SK-N-SH (cell line): Measurements from ENCODE around the gene OR56A5. TPM values are rescaled to one million over a fixed set of nuclear protein-coding genes. Genes with fewer than 3 reads are reported as not detected.

Experiments
- CTCF ChIA-PET: fragments of 300-600, 350-600 bp; formaldehyde crosslinking; extraction: SDS; loops from one replicate; lab custom pipeline; 2021; lab: Yijun Ruan, JAX
- POLR2A ChIA-PET: fragments of 350-600 bp; sonication (Branson Sonifier 250); formaldehyde crosslinking; extraction: SDS; loops from one replicate; lab custom pipeline; 2020; ENCODE audit warnings: antibody characterized with exemption, inconsistent platforms; lab: Yijun Ruan, JAX
- DNase-seq: peaks from one replicate; pipeline ENCODE4 v3.0.0; 2012
- H2AFZ ChIP-seq: fragments of 200-600 bp; sonication (generic); 2 replicates; pipeline ENCODE4 v1.8.1; 2016; ENCODE audit warnings: antibody characterized with exemption, mild to moderate bottlenecking, low read depth
- H3F3A ChIP-seq: fragments of 200-600 bp; sonication (generic); replicated peaks from 2 replicates; pipeline ENCODE3; 2016; ENCODE audit warnings: antibody characterized with exemption, mild to moderate bottlenecking; ENCODE audit not compliant: insufficient read depth
- H3K27ac ChIP-seq, 2 experiments: fragments of 200-500 bp in 1 of 2; fragments of 200-600 bp in 1 of 2; sonication (Bioruptor generic) in 1 of 2; sonication (generic), shearing (Covaris generic) in 1 of 2; 2 replicates each; pipeline versions ENCODE4 v1.5.1 to v1.6.1; 2014 to 2016; ENCODE audit warnings: low read depth in 2 of 2, inconsistent platforms in 1 of 2, low read length in 1 of 2, mild to moderate bottlenecking in 1 of 2, mixed read lengths in 1 of 2
- H3K27me3 ChIP-seq: fragments of 200-600 bp; sonication (generic), shearing (Covaris generic); 2 replicates; pipeline ENCODE4 v1.6.1; 2016; ENCODE audit warnings: mixed run types; ENCODE audit not compliant: insufficient read depth
- H3K36me3 ChIP-seq, 2 experiments: fragments of 200-500 bp in 1 of 2; fragments of 200-600 bp in 1 of 2; sonication (Bioruptor generic) in 1 of 2; sonication (generic) in 1 of 2; replicated peaks in 1 of 2; 2 replicates each; pipeline versions ENCODE3 to v1.5.1; 2014 to 2016; ENCODE audit warnings: low read length in 1 of 2, mild to moderate bottlenecking in 1 of 2; ENCODE audit not compliant: insufficient read depth in 2 of 2, control insufficient read depth in 1 of 2
- H3K4me1 ChIP-seq, 2 experiments: fragments of 200-500 bp in 1 of 2; fragments of 200-600 bp in 1 of 2; sonication (Bioruptor generic) in 1 of 2; sonication (generic), shearing (Covaris generic) in 1 of 2; 2 replicates each; pipeline versions ENCODE4 v1.5.1 to v1.6.1; 2014 to 2016; ENCODE audit warnings: low read depth in 1 of 2, low read length in 1 of 2, mixed run types in 1 of 2; ENCODE audit not compliant: insufficient read depth in 2 of 2, control insufficient read depth in 1 of 2
- H3K4me2 ChIP-seq: fragments of 200-600 bp; sonication (generic), shearing (Covaris generic); 2 replicates; pipeline ENCODE4 v1.6.1; 2017; ENCODE audit warnings: mixed run types
- H3K4me3 ChIP-seq, 2 experiments: fragments of 200-500 bp in 1 of 2; fragments of 200-600 bp in 1 of 2; sonication (Bioruptor generic) in 1 of 2; sonication (generic), shearing (Covaris generic) in 1 of 2; 2 replicates each; pipeline versions ENCODE4 v1.5.1 to v1.8.1; 2014 to 2016; ENCODE audit warnings: low read depth in 2 of 2, inconsistent platforms in 1 of 2, low read length in 1 of 2, mild to moderate bottlenecking in 1 of 2, mixed read lengths in 1 of 2, moderate library complexity in 1 of 2
- H3K79me2 ChIP-seq: fragments of 200-600 bp; sonication (generic); 2 replicates; pipeline ENCODE4 v1.8.1; 2017; ENCODE audit warnings: mild to moderate bottlenecking; ENCODE audit not compliant: insufficient read depth
- H3K9ac ChIP-seq: fragments of 200-600 bp; sonication (generic); 2 replicates; pipeline ENCODE4 v1.6.1; 2017; ENCODE audit warnings: mixed run types
- H3K9me2 ChIP-seq: fragments of 200-600 bp; sonication (generic); 2 replicates; pipeline ENCODE4 v1.6.1; 2017; ENCODE audit warnings: mixed run types
- H3K9me3 ChIP-seq: fragments of 200-600 bp; sonication (generic); 2 replicates; pipeline ENCODE4 v1.6.1; 2017; ENCODE audit warnings: mixed run types, mild to moderate bottlenecking, moderate library complexity
- H4K20me1 ChIP-seq: fragments of 200-600 bp; sonication (generic); 2 replicates; pipeline ENCODE4 v1.6.1; 2017; ENCODE audit warnings: mild to moderate bottlenecking, mixed run types; ENCODE audit not compliant: insufficient read depth
- ELF1 ChIP-seq: IDR thresholded peaks from 2 replicates; pipeline ENCODE4 v1.4.0; 2012
- EZH2phosphoT487 ChIP-seq: fragments of 200-600 bp; sonication (generic); IDR thresholded peaks from 2 replicates; pipeline ENCODE4 v1.6.1; 2017; ENCODE audit warnings: low read depth, mixed run types, mild to moderate bottlenecking, antibody characterized with exemption, moderate library complexity, borderline replicate concordance
- FOSL2 ChIP-seq: IDR thresholded peaks from 2 replicates; pipeline ENCODE4 v1.4.0; 2012; ENCODE audit warnings: low read depth, mild to moderate bottlenecking, moderate library complexity, borderline replicate concordance
- FOXJ3 ChIP-seq: sonication (generic); formaldehyde crosslinking; IDR thresholded peaks from 2 replicates; pipeline ENCODE4 v1.5.1; 2020; ENCODE audit warnings: mild to moderate bottlenecking, missing genetic modification reagents
- FOXM1 ChIP-seq: IDR thresholded peaks from 2 replicates; pipeline ENCODE4 v1.4.0; 2012; ENCODE audit warnings: low read depth, mild to moderate bottlenecking
- GATA2 ChIP-seq: sonication (generic); formaldehyde crosslinking; IDR thresholded peaks from 2 replicates; pipeline ENCODE4 v1.5.0; 2020; ENCODE audit warnings: mild to moderate bottlenecking, missing genetic modification reagents
- MEF2A ChIP-seq: IDR thresholded peaks from 2 replicates; pipeline ENCODE4 v1.4.0; 2012; ENCODE audit warnings: low read depth, borderline replicate concordance
- MXI1 ChIP-seq: IDR thresholded peaks from 2 replicates; pipeline ENCODE4 v1.6.1; 2012; ENCODE audit warnings: mild to moderate bottlenecking, low read depth, low read length, improper control_type of control experiment
- NFIC ChIP-seq: IDR thresholded peaks from 2 replicates; pipeline ENCODE4 v1.4.0; 2012; ENCODE audit warnings: borderline replicate concordance
- POLR2AphosphoS5 ChIP-seq: IDR thresholded peaks from 2 replicates; pipeline ENCODE4 v1.6.1; 2012; ENCODE audit warnings: low read depth, low read length
- RAD21 ChIP-seq: IDR thresholded peaks from 2 replicates; pipeline ENCODE4 v1.6.1; 2012; ENCODE audit warnings: mild to moderate bottlenecking, low read length
- RFX5 ChIP-seq: IDR thresholded peaks from 2 replicates; pipeline ENCODE4 v1.6.1; 2012; ENCODE audit warnings: mild to moderate bottlenecking, improper control_type of control experiment, low read length
- RXRA ChIP-seq: IDR thresholded peaks from 2 replicates; pipeline ENCODE4 v1.4.0; 2012; ENCODE audit warnings: low read depth, mild to moderate bottlenecking, borderline replicate concordance
- SIN3A ChIP-seq: IDR thresholded peaks from 2 replicates; pipeline ENCODE4 v1.6.1; 2012; ENCODE audit warnings: low read depth, mild to moderate bottlenecking, low read length, moderate library complexity, borderline replicate concordance
- SMC3 ChIP-seq: IDR thresholded peaks from 2 replicates; pipeline ENCODE4 v1.6.1; 2012; ENCODE audit warnings: low read depth, low read length, improper control_type of control experiment
- TEAD4 ChIP-seq: IDR thresholded peaks from 2 replicates; pipeline ENCODE4 v1.4.0; 2012; ENCODE audit warnings: mild to moderate bottlenecking, borderline replicate concordance; ENCODE audit not compliant: insufficient read depth
- WGBS: methylation state at CpG from one replicate; pipeline ENCODE4 v1.1.6; 2017; ENCODE audit warnings: low lambda C conversion rate; 5-methylcytosine and 5-hydroxymethylcytosine counted together
- polyA plus RNA-seq, 3 experiments: library from polyadenylated mRNA; depleted of rRNA; stranded (reverse); fragments of >200 nt; gene quantifications; 2 replicates each; pipeline ENCODE4 v1.2.3, GENCODE V29; 2012
- TF ChIP-seq, protein P1 (sequence below): fragments of 150-350 bp; IDR thresholded peaks from 2 replicates; pipeline ENCODE4 v1.6.1; 2016; ENCODE audit warnings: mild to moderate bottlenecking, low read depth, low read length
- TF ChIP-seq, protein P2 (sequence below): IDR thresholded peaks from 2 replicates; pipeline ENCODE4; 2012
- TF ChIP-seq, protein P3 (sequence below): IDR thresholded peaks from 2 replicates; pipeline ENCODE4 v1.4.0; 2012; ENCODE audit warnings: low read depth

The OR56A5 gene
- polyA plus RNA-seq, 1 of the 3 experiments (the other 2 are of a cell fraction) = not detected

DNA sequence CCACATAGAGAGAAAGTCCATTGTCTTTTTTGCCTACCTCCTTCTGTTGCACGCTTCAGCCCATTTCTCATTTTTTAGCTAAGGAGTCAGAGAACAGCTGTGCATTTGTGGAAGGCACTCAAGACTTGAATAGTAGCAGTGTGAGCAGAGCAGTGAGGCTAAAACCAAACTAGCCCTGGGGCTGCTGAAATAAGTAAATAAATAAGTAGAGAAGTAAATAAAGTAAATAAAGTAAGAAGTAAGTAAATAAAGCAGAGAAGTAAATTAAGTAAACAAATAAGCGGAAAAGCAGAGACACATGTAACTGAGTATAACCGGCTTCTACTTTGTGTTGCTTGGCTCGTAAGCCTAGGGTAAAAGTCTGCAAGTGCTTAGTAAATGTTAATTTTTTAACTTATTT is 20.9 kb upstream of the OR56A5 start:
- Histone ChIP-seq H4K20me1 (no peaks in the 10 kb centered on the region), H3K79me2 (no peaks in the 10 kb centered on the region), H3K27me3 (no peaks in the 10 kb centered on the region), H3F3A (no peaks in the 10 kb centered on the region)
- WGBS = 12% methylated on average over 4 of the region's 4 CpGs
- TF ChIP-seq FOSL2 (no peak), ELF1 (no peak), RAD21 (no peak), TEAD4 (no peak), MXI1 (no peak), FOXM1 (no peak)
- TF ChIP-seq, protein P1, sequence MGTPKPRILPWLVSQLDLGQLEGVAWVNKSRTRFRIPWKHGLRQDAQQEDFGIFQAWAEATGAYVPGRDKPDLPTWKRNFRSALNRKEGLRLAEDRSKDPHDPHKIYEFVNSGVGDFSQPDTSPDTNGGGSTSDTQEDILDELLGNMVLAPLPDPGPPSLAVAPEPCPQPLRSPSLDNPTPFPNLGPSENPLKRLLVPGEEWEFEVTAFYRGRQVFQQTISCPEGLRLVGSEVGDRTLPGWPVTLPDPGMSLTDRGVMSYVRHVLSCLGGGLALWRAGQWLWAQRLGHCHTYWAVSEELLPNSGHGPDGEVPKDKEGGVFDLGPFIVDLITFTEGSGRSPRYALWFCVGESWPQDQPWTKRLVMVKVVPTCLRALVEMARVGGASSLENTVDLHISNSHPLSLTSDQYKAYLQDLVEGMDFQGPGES = no peak
- TF ChIP-seq, protein P2, sequence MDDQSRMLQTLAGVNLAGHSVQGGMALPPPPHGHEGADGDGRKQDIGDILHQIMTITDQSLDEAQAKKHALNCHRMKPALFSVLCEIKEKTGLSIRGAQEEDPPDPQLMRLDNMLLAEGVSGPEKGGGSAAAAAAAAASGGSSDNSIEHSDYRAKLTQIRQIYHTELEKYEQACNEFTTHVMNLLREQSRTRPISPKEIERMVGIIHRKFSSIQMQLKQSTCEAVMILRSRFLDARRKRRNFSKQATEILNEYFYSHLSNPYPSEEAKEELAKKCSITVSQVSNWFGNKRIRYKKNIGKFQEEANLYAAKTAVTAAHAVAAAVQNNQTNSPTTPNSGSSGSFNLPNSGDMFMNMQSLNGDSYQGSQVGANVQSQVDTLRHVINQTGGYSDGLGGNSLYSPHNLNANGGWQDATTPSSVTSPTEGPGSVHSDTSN = no peak
- TF ChIP-seq, all 33 proteins: peak for 0
- Histone ChIP-seq H2AFZ (no peak overlapping the region), H3K36me3 (no peaks in the 10 kb centered on the region), H3K4me3 (no peak overlapping the region), H3K4me2 (no peak overlapping the region), H3K9me3 (no peaks in the 10 kb centered on the region), H3K4me1 (no peaks in the 10 kb centered on the region), H3K9me2 (no peaks in the 10 kb centered on the region), H3K9ac (no peak overlapping the region), H3K27ac (no peak overlapping the region)
- ChIA-PET CTCF (interaction anchor here (0.6 to 1.2 kb wide), 2 partner anchors 31 to 364 kb away, joined by 3 to 4 read pairs; no protein-coding TSS in a partner anchor), POLR2A (no interaction called here)
- DNase-seq = no peak

DNA sequence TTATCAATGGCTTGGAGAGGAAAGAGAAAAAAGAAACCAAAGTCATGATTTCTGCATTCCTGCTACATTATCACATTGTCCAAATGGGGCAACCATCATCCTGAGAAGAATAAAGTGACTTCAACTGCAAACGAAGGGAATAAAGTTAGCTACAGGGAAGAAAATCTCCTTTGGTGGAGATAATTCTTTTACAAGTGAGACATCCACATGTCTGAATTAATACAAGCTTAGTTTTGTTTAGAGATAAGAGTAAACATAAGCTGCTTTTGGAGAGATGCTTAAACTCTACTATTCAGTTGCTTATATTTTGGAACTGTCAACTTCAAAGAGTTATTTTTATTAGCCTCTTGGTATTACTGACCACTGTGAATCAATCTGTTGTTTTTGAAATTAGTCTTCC is 18.6 kb upstream of the OR56A5 start, which contains the start of gene OR52L1:
TSS of gene OR52L1 (minus strand) at position 101 of the 400 bp plus-strand sequence. CDS start at position 46, 55 bp downstream.
- Histone ChIP-seq H3K4me2 (no peak within 1 kb of the TSS), H2AFZ (no peak within 1 kb of the TSS), H3F3A (no peaks in the 10 kb centered on the region), H3K4me1 (no peaks in the 10 kb centered on the region), H3K9ac (no peak within 1 kb of the TSS), H3K36me3 (no peaks in the 10 kb centered on the region), H3K9me2 (no peaks in the 10 kb centered on the region), H3K79me2 (no peaks in the 10 kb centered on the region), H4K20me1 (no peaks in the 10 kb centered on the region), H3K27me3 (no peaks in the 10 kb centered on the region), H3K27ac (no peak within 1 kb of the TSS), H3K4me3 (no peak within 1 kb of the TSS), H3K9me3 (no peaks in the 10 kb centered on the region)
- TF ChIP-seq FOXJ3 = no peak
- no peak for TF ChIP-seq FOXM1
- no peak for TF ChIP-seq MEF2A
- TF ChIP-seq, protein P1 = no peak
- no peak for TF ChIP-seq RAD21
- TF ChIP-seq FOSL2 = no peak
- TF ChIP-seq, protein P2 = no peak
- TF ChIP-seq TEAD4 = no peak
- no peak for TF ChIP-seq RXRA
- TF ChIP-seq, protein P3, sequence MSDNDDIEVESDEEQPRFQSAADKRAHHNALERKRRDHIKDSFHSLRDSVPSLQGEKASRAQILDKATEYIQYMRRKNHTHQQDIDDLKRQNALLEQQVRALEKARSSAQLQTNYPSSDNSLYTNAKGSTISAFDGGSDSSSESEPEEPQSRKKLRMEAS = no peak
- no peak for TF ChIP-seq NFIC
- TF ChIP-seq SMC3 = no peak
- no peak for TF ChIP-seq ELF1
- TF ChIP-seq GATA2 = no peak
- TF ChIP-seq RFX5 = no peak
- TF ChIP-seq EZH2phosphoT487 = no peak
- no peak for TF ChIP-seq POLR2AphosphoS5
- no peak for TF ChIP-seq SIN3A
- WGBS = 0% methylated on average over 1 of the region's 1 CpG
- POLR2A ChIA-PET = no interaction called here
- CTCF ChIA-PET = no interaction called here
- no peak for DNase-seq
